ENCODE data around the gene ABHD14A. TPM values are rescaled to one million over a fixed set of nuclear protein-coding genes. Genes with fewer than 3 reads are reported as not detected.

ABHD14A gene
- total RNA-seq, 4 donors from 2014 or later = 2.0 to 11.3 (median 7.7) TPM

GRCh38 chr3:51955893-51956770, 18.7 kb upstream of the ABHD14A start:
- Histone ChIP-seq H3K9me3 (no peaks in the 10 kb centered on the region), H3K27ac (peak overlapping the region; percentile 64 to 84 (median 80)), H3K36me3 (no peaks in the 10 kb centered on the region), H3K4me1 (peaks cover 0 to 16% (median 10%) of the 10 kb centered on the region in 4 donors), H3K4me3 (peak overlapping the region; percentile 22 to 53 (median 38)), H3K27me3 (peaks cover 20% of the 10 kb centered on the region)
- in situ Hi-C loops (cut with MboI; ENCODE audit: low pct_ligation_motif_present in 1 of 4, low pct_unique_long_range_greater_than_20kb in 1 of 4, low sequenced_read_pairs in 3 of 4) = no loop called here
- WGBS, 2 donors (ENCODE audit: low coverage in 1 of 2) = 16% methylated on average over 68 of the region's 97 CpGs; no CpG with 5 or more reads in 1 of the 2 donors
- peak; percentile 52 for DNase-seq
- TF ChIP-seq POLR2A (IDR thresholded peaks at IDR 0.05) (no peak), POLR2AphosphoS5 (IDR thresholded peaks at IDR 0.05) (no peak), CTCF (IDR thresholded peaks at IDR 0.05) (peak; percentile 36 to 52 (median 43)), EP300 (IDR thresholded peaks at IDR 0.05; ENCODE audit: low read depth) (no peak)
- intact Hi-C loops (cut with DNase I; ENCODE audit: low total_unique reads) = no loop called here

GRCh38 chr3:51957520-51958205, 17.2 kb upstream of the ABHD14A start:
- TF ChIP-seq POLR2A (IDR thresholded peaks at IDR 0.05) (no peak), EP300 (IDR thresholded peaks at IDR 0.05; ENCODE audit: low read depth) (no peak), POLR2AphosphoS5 (IDR thresholded peaks at IDR 0.05) (no peak), CTCF (IDR thresholded peaks at IDR 0.05) (no peak)
- peaks cover 0 to 16% (median 10%) of the 10 kb centered on the region in 4 donors for H3K4me1 ChIP-seq
- WGBS, 2 donors (ENCODE audit: low coverage in 1 of 2) = 91% methylated on average over 14 of the region's 15 CpGs; no CpG with 5 or more reads in 1 of the 2 donors
- H3K27me3 ChIP-seq = peaks cover 20% of the 10 kb centered on the region
- H3K9me3 ChIP-seq = no peaks in the 10 kb centered on the region
- H3K4me3 ChIP-seq = no peak overlapping the region
- no peaks in the 10 kb centered on the region for H3K36me3 ChIP-seq
- in situ Hi-C loops (cut with MboI; ENCODE audit: low pct_ligation_motif_present in 1 of 4, low pct_unique_long_range_greater_than_20kb in 1 of 4, low sequenced_read_pairs in 3 of 4) = no loop called here
- DNase-seq = no peak
- intact Hi-C loops (cut with DNase I; ENCODE audit: low total_unique reads) = no loop called here
- no peak overlapping the region for H3K27ac ChIP-seq

GRCh38 chr3:51958603-51959521, 16.0 kb upstream of the ABHD14A start:
- peaks cover 0 to 21% (median 10%) of the 10 kb centered on the region in 4 donors for H3K4me1 ChIP-seq
- H3K9me3 ChIP-seq = no peaks in the 10 kb centered on the region
- in situ Hi-C loops (cut with MboI; ENCODE audit: low pct_ligation_motif_present in 1 of 4, low pct_unique_long_range_greater_than_20kb in 1 of 4, low sequenced_read_pairs in 3 of 4) = no loop called here
- DNase-seq = no peak
- no peaks in the 10 kb centered on the region for H3K36me3 ChIP-seq
- H3K27me3 ChIP-seq = peaks cover 20% of the 10 kb centered on the region
- 91 to 100% methylated on average over 1 to 20 of the region's 20 CpGs for WGBS, 2 donors (ENCODE audit: low coverage in 1 of 2)
- no peak overlapping the region for H3K4me3 ChIP-seq
- no peak for TF ChIP-seq POLR2A (IDR thresholded peaks at IDR 0.05)
- TF ChIP-seq POLR2AphosphoS5 (IDR thresholded peaks at IDR 0.05) = no peak
- TF ChIP-seq CTCF (IDR thresholded peaks at IDR 0.05) = no peak
- no peak for TF ChIP-seq EP300 (IDR thresholded peaks at IDR 0.05; ENCODE audit: low read depth)
- intact Hi-C loops (cut with DNase I; ENCODE audit: low total_unique reads) = no loop called here
- H3K27ac ChIP-seq = no peak overlapping the region
